SU-DHL-6 (cell line): ENCODE measurements around the gene SLC41A3.

Experiments
- H2AFZ ChIP-seq: fragments of 200-600 bp; sonication (generic); 2 replicates; pipeline ENCODE4 v1.6.1; 2014; ENCODE audit warnings: low read depth, mild to moderate bottlenecking, moderate library complexity, mixed read lengths, antibody characterized with exemption, low read length; ENCODE audit not compliant: severe bottlenecking
- H3F3A ChIP-seq: fragments of 200-600 bp; shearing (Covaris generic); 2 replicates; pipeline ENCODE4 v1.6.0; 2016; ENCODE audit warnings: antibody characterized with exemption, mild to moderate bottlenecking; ENCODE audit not compliant: insufficient read depth
- H3K27ac ChIP-seq: fragments of 200-600 bp; sonication (generic); 2 replicates; pipeline ENCODE4 v1.5.1; 2016; ENCODE audit warnings: low read depth, mild to moderate bottlenecking, low read length, moderate library complexity, mixed read lengths
- H3K27me3 ChIP-seq: fragments of 200-600 bp; sonication (generic), shearing (Covaris generic); 2 replicates; pipeline ENCODE4 v1.6.0; 2014; ENCODE audit warnings: mild to moderate bottlenecking, low read length
- H3K36me3 ChIP-seq: fragments of 200-600 bp; sonication (generic); 2 replicates; pipeline ENCODE4 v1.6.1; 2014; ENCODE audit warnings: mild to moderate bottlenecking, low read length, mixed read lengths
- H3K4me2 ChIP-seq: fragments of 300-600, 200-600 bp; shearing (Covaris generic), sonication (generic); 2 replicates; pipeline ENCODE4 v1.6.0; 2014; ENCODE audit warnings: low read length, low read depth, mild to moderate bottlenecking; ENCODE audit not compliant: poor library complexity, severe bottlenecking
- H3K4me3 ChIP-seq: fragments of 200-600 bp; sonication (generic); 2 replicates; pipeline ENCODE4 v1.5.1; 2014; ENCODE audit warnings: antibody characterized with exemption, low read length, mild to moderate bottlenecking, mixed read lengths; ENCODE audit not compliant: insufficient read depth, poor library complexity, severe bottlenecking
- H3K79me2 ChIP-seq: fragments of 200-600 bp; sonication (generic); 2 replicates; pipeline ENCODE4 v1.6.1; 2014; ENCODE audit warnings: mild to moderate bottlenecking, low read length, moderate library complexity; ENCODE audit not compliant: insufficient read depth
- H3K9ac ChIP-seq: fragments of 200-600 bp; sonication (generic); 2 replicates; pipeline ENCODE4 v1.7.0; 2014; ENCODE audit warnings: mild to moderate bottlenecking, low read length
- H3K9me2 ChIP-seq: fragments of 200-600 bp; sonication (generic); replicated peaks from 2 replicates; pipeline ENCODE4 v1.6.1; 2014; ENCODE audit warnings: low read length; ENCODE audit not compliant: insufficient read depth
- H3K9me3 ChIP-seq: fragments of 200-600 bp; sonication (generic); 2 replicates; pipeline ENCODE4 v1.6.1; 2014; ENCODE audit warnings: low read length, mixed read lengths; ENCODE audit not compliant: insufficient read depth
- H4K20me1 ChIP-seq: fragments of 200-600 bp; sonication (generic); 2 replicates; pipeline ENCODE4 v1.6.1; 2014; ENCODE audit warnings: low read depth, mild to moderate bottlenecking, antibody characterized with exemption, low read length, moderate library complexity, mixed read lengths
- CTCF ChIP-seq: fragments of 200-600 bp; sonication (generic); IDR thresholded peaks from one replicate; pipeline ENCODE4 v1.5.1; 2017; ENCODE audit warnings: antibody characterized with exemption, mild to moderate bottlenecking, low read length, moderate library complexity; ENCODE audit not compliant: insufficient read depth, poor library complexity, severe bottlenecking
- EZH2phosphoT487 ChIP-seq: fragments of 200-600 bp; sonication (generic), shearing (Covaris generic); conservative IDR thresholded peaks from 2 replicates; pipeline ENCODE4 v1.6.1; 2018; ENCODE audit warnings: mild to moderate bottlenecking, antibody characterized with exemption, low read length, moderate library complexity, mixed read lengths

The SLC41A3 gene

GRCh38 chr3:126124148-126124868 is 40.4 kb upstream of the SLC41A3 start:
- Histone ChIP-seq H3K27me3 (no peaks in the 10 kb centered on the region), H2AFZ (no peak overlapping the region), H3K9me2 (no peaks in the 10 kb centered on the region), H3K27ac (no peak overlapping the region), H3F3A (no peaks in the 10 kb centered on the region), H4K20me1 (no peaks in the 10 kb centered on the region), H3K4me2 (no peak overlapping the region), H3K79me2 (no peaks in the 10 kb centered on the region), H3K9me3 (no peaks in the 10 kb centered on the region), H3K36me3 (no peaks in the 10 kb centered on the region), H3K4me3 (no peak overlapping the region), H3K9ac (no peak overlapping the region)
- no peak for TF ChIP-seq EZH2phosphoT487
- TF ChIP-seq CTCF: no peak

GRCh38 chr3:126121632-126122031 is 37.7 kb upstream of the SLC41A3 start:
- TF ChIP-seq CTCF (no peak), EZH2phosphoT487 (no peak)
- no peak overlapping the region for H2AFZ ChIP-seq
- H3K9ac ChIP-seq: no peak overlapping the region
- H3K9me2 ChIP-seq: no peaks in the 10 kb centered on the region
- H3F3A ChIP-seq: no peaks in the 10 kb centered on the region
- H3K4me3 ChIP-seq: no peak overlapping the region
- H3K36me3 ChIP-seq: no peaks in the 10 kb centered on the region
- H3K27me3 ChIP-seq: no peaks in the 10 kb centered on the region
- no peak overlapping the region for H3K4me2 ChIP-seq
- H3K9me3 ChIP-seq: no peaks in the 10 kb centered on the region
- no peaks in the 10 kb centered on the region for H4K20me1 ChIP-seq
- H3K27ac ChIP-seq: no peak overlapping the region
- H3K79me2 ChIP-seq: no peaks in the 10 kb centered on the region

GRCh38 chr3:126121074-126121473 is 37.1 kb upstream of the SLC41A3 start:
- Histone ChIP-seq H3K27ac (no peak overlapping the region), H3K4me2 (no peak overlapping the region), H3F3A (no peaks in the 10 kb centered on the region), H3K79me2 (no peaks in the 10 kb centered on the region), H3K4me3 (no peak overlapping the region), H2AFZ (no peak overlapping the region), H3K36me3 (no peaks in the 10 kb centered on the region), H3K9me2 (no peaks in the 10 kb centered on the region), H4K20me1 (no peaks in the 10 kb centered on the region), H3K9me3 (no peaks in the 10 kb centered on the region), H3K27me3 (no peaks in the 10 kb centered on the region), H3K9ac (no peak overlapping the region)
- TF ChIP-seq EZH2phosphoT487: no peak
- no peak for TF ChIP-seq CTCF
